Adipocyte (in vitro differentiated cells): ENCODE results near the gene FAM222B.

ENCODE experiments used
- DNase-seq: peaks from one replicate; pipeline ENCODE4 v3.0.0-alpha.2; 2015; ENCODE audit warnings: low read depth
- H3K27me3 ChIP-seq: replicated peaks from 2 replicates; pipeline ENCODE4 v1.7.0; 2013; ENCODE audit warnings: mild to moderate bottlenecking, low read length, moderate library complexity; ENCODE audit not compliant: control insufficient read depth, insufficient read depth
- H3K36me3 ChIP-seq: 2 replicates; pipeline ENCODE4 v1.7.0; 2013; ENCODE audit warnings: low read length, mild to moderate bottlenecking, moderate library complexity; ENCODE audit not compliant: control insufficient read depth, insufficient read depth, severe bottlenecking
- H3K4me1 ChIP-seq: 2 replicates; pipeline ENCODE4 v1.7.0; 2013; ENCODE audit warnings: mild to moderate bottlenecking, low read length, moderate library complexity; ENCODE audit not compliant: control insufficient read depth, insufficient read depth
- H3K4me3 ChIP-seq: 2 replicates; pipeline ENCODE4 v1.7.0; 2013; ENCODE audit warnings: mild to moderate bottlenecking, low read length, moderate library complexity
- H3K9ac ChIP-seq: 2 replicates; pipeline ENCODE4 v1.7.0; 2013; ENCODE audit warnings: mild to moderate bottlenecking, low read length, moderate library complexity
- H3K9me3 ChIP-seq: 2 replicates; pipeline ENCODE4 v1.7.0; 2013; ENCODE audit warnings: mild to moderate bottlenecking, low read length, moderate library complexity; ENCODE audit not compliant: control insufficient read depth

FAM222B gene

DNA sequence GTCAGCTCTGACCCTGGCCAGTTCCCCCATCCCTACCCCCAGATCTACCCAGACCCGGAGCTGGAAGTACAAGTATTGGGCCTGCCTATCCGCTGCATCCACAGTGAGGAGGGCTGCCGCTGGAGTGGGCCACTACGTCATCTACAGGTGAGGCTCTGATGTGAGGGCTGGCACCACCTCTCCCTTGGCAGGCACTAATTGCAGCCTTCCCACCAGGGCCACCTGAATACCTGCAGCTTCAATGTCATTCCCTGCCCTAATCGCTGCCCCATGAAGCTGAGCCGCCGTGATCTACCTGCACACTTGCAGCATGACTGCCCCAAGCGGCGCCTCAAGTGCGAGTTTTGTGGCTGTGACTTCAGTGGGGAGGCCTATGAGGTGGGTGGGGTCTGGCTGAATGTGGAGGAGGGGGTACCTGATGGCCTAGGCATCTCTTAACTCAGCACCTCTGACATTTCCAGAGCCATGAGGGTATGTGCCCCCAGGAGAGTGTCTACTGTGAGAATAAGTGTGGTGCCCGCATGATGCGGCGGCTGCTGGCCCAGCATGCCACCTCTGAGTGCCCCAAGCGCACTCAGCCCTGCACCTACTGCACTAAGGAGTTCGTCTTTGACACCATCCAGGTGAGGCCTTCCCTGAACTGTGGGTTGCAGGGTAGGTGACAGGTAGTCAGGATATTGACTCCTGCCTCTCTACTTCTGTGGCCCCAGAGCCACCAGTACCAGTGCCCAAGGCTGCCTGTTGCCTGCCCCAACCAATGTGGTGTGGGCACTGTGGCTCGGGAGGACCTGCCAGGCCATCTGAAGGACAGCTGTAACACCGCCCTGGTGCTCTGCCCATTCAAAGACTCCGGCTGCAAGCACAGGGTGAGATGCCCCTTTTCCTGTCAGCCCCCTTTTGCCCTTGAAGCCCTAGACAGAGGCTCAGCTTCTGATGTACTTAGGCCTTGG, 94.5 kb downstream of the FAM222B start:
- Histone ChIP-seq H3K27me3 (no peaks in the 10 kb centered on the region), H3K36me3 (peaks cover 23% of the 10 kb centered on the region), H3K9me3 (no peaks in the 10 kb centered on the region), H3K9ac (no peak overlapping the region), H3K4me1 (peaks cover 29% of the 10 kb centered on the region), H3K4me3 (no peak overlapping the region)
- DNase-seq = no peak

DNA sequence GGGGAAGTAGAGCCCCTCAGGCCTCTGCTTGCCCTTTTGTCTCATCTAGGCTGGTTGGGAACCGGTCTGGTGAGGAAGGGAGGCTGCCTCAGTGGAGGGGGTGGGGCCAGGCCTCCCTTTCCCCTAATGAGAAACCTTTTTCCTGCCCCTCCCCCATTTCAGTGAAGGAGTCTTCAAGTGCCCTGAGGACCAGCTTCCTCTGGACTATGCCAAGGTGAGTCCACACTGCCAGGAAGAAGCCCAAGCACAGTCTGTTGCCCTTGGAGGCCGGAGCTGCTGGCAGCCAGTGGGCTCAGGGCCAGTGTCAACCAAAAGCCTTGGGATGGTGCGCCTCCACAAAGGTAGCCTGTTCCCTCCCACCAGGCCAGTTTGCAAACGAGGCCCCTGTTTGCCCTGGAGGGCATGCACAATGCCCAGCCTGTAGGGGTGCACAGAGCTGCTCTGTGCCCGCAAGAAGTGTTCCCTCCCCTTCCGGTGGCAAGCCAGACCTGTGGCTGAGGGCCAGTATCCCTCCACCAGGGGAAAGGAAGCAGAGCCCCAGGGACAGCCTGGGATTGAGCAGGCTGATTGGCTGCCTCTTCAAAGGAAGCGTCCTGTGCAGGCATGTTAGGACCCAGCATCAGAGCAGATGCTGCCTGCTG, 95.4 kb downstream of the FAM222B start:
- no peak overlapping the region for H3K4me3 ChIP-seq
- DNase-seq = no peak

DNA sequence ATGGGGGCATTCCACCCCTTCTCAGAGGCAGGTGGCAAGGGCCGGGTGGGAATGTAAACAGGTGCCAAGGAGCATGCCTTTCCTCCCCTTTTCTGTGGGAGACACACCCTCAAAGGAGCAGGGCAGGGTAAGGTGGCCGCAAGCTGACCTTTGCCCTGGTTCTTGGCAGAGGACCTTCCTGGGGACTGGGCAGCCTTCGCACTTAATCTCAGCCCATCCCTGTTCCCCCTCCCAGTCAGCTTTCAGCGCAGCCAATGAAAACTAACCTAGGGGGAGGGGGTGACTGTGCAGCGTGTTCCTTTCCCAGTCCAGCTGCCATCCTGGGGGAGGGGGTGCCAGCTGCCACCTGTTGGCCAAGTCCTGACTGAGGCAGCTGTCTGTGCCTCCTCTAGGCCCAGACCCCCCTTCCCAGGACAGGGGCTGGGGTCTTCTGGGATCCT, 96.0 kb downstream of the FAM222B start:
- Histone ChIP-seq H3K27me3 (no peaks in the 10 kb centered on the region), H3K9me3 (no peaks in the 10 kb centered on the region), H3K4me3 (peak overlapping the region; percentile 84), H3K9ac (no peak overlapping the region), H3K4me1 (peaks cover 36% of the 10 kb centered on the region), H3K36me3 (peaks cover 23% of the 10 kb centered on the region)
- no peak for DNase-seq

More for the DNA sequence above, 95.4 kb downstream of the FAM222B start:
- Histone ChIP-seq H3K27me3 (no peaks in the 10 kb centered on the region), H3K9me3 (no peaks in the 10 kb centered on the region), H3K4me1 (peaks cover 36% of the 10 kb centered on the region), H3K9ac (no peak overlapping the region), H3K36me3 (peaks cover 23% of the 10 kb centered on the region)

DNA sequence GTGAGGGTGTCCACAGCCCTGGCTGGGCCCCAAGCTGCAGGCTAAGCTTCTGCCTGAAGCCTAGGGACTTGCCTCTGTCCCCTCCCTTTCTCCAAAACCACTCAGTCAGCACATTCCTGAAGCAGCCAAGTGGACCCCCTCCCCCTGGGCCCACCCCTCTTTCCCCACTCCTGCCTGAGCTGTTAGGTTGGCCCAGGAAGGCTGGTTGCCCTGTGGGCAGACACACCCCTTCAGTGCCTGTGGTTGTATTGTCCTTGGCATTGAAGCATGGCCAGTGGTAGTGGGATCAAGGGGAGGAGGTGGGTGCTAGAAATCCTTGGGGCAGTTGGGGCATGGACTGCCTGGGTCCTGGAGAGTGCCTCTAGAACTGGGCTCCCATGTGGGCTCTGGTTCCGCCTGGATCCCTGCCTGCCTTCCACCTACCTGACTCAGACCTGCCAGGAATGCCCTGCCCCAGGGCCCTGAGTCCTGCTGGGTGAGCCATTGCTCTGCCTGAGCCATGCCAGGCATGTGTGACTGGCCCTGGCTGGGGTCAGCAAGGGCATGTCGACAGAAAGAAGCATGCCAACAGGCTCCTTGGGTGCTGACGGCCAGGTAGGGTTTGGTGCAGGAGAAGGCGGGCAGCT, 96.7 kb downstream of the FAM222B start:
- DNase-seq = peak; percentile 38
- Histone ChIP-seq H3K36me3 (peaks cover 23% of the 10 kb centered on the region), H3K9me3 (no peaks in the 10 kb centered on the region), H3K4me3 (peak overlapping the region; percentile 84), H3K27me3 (no peaks in the 10 kb centered on the region), H3K4me1 (peaks cover 36% of the 10 kb centered on the region), H3K9ac (peak overlapping the region; percentile 87)

DNA sequence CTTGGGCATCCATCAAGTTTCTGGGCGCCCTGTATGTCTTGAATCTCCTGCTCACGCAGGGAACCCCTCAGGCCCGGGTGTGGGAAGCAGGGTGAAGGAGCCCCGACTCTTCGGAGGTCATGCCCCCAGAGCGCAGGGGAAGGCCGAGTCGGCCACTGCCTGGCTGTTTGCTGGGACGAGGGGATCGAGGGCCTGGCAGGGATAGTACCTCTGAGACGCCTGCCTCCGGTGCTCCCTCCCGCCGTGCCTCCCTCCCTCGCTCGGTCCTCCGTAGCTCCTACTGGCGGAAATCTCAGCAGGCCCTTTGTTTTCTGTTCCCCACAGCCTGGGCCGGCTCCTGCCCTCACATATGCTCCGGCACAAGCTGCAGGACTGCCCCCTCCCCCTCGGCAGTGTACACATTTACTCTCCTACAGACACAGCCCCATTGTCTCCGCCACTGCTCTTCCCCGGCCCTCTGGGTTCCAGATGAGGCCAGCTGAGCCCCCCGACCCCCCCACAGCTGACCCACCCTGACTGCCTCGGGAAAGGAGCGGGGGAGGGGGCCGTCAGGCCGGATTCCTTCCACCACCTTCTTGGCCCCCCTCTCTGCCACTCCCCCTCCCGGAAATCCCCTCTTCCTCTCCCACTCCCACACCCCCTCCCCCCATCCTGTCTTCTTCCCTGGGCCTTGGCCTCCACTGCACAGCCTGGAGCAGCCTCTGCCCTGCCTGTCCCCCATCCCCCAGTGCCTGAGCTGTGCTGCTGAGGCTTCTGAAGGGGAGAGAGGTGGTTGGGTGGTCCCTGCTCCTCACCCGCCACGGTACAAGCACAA, 97.4 kb downstream of the FAM222B start:
- Histone ChIP-seq H3K27me3 (no peaks in the 10 kb centered on the region), H3K9ac (peak overlapping the region; percentile 87), H3K9me3 (no peaks in the 10 kb centered on the region), H3K4me1 (peaks cover 30% of the 10 kb centered on the region), H3K4me3 (peak overlapping the region; percentile 84), H3K36me3 (peaks cover 23% of the 10 kb centered on the region)
- peak; percentile 74 for DNase-seq

DNA sequence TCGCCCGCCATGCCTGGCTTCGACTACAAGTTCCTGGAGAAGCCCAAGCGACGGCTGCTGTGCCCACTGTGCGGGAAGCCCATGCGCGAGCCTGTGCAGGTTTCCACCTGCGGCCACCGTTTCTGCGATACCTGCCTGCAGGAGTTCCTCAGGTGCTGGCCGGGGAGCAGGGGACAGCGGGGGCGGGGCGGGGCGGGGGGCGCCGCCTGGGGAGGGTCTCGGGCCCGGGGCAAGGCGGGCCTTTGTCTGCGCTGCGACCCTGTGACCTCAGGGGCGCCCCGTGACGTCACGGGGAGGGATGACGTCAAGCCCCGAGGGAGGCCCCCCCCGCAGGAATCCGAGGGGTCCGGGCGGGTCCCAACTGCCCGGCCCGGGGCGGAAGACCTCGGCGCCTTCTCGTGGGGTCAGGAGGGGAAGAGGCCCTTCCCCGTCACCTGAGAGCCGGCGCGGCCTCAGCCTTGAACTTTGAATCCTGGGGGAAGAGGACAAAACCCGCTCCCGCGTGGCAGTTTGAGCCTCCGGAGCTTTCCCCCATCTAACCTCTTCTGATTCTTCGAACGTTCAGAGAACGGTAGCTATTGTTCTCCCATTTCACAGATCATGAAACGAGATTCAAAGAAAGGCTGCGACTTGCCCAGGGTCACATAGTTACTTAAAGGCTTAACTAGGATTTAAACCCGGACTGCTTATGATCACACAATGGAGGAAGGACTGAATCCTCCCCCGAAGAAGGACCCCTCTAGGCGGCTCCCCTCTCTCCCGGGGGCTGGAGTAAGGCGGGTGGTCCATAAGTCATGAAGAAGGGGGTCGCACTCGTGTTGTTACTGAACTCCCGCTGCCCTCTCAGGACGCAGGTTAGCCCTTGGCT, 98.3 kb downstream of the FAM222B start:
- no peaks in the 10 kb centered on the region for H3K9me3 ChIP-seq
- peak overlapping the region; percentile 84 for H3K4me3 ChIP-seq
- H3K36me3 ChIP-seq = peaks cover 22% of the 10 kb centered on the region
- peak overlapping the region; percentile 87 for H3K9ac ChIP-seq
- peaks cover 30% of the 10 kb centered on the region for H3K4me1 ChIP-seq
- H3K27me3 ChIP-seq = no peaks in the 10 kb centered on the region
- peak; percentile 64 for DNase-seq

DNA sequence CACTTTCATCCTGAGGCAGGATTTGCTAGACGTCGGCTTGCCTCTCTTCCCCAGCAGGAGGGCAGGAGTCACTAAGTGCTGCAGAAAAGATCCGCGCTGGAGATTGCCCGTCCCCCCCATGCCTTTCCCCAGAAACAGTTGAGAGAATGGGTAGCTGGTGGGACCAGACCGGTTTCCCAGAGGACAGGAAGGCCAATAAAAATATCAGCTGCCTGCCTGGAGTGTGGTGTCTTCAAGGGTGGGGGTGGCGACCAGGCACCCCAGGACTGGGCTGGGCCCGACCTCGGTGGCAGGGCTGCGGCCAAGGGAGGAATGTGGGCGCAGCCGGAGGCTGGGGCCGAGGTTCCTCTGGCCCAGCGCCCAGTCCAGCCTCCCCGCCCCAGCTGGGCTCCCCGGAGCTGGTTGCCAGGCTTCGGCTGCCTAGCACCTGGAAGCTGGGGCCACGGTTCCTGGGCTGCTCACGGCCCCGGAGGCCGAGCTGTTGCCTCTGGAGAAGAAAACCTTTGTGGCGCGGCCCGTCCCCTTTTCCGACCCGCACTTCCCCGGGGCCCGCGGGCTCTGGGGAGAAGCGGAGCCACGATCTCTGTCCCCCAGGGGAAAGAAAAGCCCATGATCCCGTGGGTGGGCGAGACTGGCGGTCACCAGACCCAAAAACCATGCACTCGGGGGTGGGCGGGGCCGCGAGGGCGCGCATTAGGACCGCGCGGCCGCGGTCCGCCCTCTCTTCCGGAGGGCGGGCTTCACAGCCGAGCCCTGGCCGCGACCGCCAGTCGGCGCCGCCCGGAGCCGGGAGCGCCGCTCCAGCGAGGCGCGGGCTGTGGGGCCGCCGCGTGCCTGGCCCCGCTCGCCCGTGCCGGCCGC, 99.1 kb downstream of the FAM222B start, which contains the start of gene TRAF4:
TRAF4 (plus strand) TSS at position 769 of the 861 bp plus-strand sequence. CDS start 102 bp downstream, outside the sequence.
- H3K4me3 ChIP-seq = peak within 1 kb of the TSS; percentile 84
- H3K4me1 ChIP-seq = peaks cover 30% of the 10 kb centered on the region
- H3K36me3 ChIP-seq = peaks cover 19% of the 10 kb centered on the region
- H3K9me3 ChIP-seq = no peaks in the 10 kb centered on the region
- H3K27me3 ChIP-seq = no peaks in the 10 kb centered on the region
- H3K9ac ChIP-seq = peak within 1 kb of the TSS; percentile 87
- peak; percentile 94 for DNase-seq

DNA sequence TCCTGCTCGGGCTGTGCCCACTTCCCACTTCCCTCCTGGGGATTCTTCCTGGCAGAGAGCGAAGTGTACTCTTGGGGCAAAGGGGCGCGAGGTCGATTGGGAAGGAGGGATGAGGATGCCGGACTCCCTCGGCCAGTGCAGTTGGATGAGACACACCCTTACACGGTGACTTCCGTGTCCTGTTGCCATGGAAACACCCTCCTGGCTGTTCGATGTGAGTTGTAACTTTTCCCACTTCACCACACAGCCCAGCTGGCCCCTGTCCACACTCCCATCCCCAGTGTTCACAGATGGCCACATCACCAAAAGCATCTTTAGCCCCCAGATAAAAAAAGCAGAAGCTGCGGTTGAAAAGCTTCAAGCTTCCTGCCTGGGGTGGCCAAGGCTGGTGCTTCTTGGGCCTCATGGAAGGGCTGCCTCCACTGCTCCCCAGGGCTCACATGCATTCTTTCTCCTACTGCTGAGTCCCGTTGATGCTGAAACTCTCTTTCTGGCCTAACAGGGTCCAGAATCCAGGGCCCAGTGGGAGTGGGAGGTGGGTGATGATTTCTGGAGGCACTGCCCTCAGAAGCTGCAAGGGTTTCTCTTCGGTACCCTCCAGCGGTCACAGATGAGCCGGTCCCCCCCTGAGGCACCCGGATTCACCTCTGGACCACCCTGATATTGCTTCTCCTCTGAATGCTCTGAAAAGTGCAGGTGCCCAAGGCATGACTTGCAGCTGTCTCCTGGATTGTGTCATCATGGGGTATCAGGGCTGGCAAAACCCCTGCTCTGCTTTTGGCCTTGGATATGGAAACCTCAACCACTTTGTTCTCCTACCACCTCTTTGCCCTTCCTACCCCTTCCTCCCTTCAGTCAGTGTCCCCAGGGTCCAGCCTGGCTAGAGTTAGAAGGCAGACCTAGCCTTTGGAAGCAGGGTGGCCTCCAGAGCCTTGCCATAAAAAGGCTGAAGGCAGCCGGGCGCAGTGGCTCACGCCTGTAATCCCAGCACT, 100.9 kb downstream of the FAM222B start:
- no peaks in the 10 kb centered on the region for H3K9me3 ChIP-seq
- peaks cover 23% of the 10 kb centered on the region for H3K4me1 ChIP-seq
- DNase-seq = no peak
- no peaks in the 10 kb centered on the region for H3K27me3 ChIP-seq
- peaks cover 4% of the 10 kb centered on the region for H3K36me3 ChIP-seq
- no peak overlapping the region for H3K4me3 ChIP-seq
- peak overlapping the region; percentile 20 for H3K9ac ChIP-seq
